K562 (cell line): ENCODE measurements around the gene SCAPER. TPM values are rescaled to one million over a fixed set of nuclear protein-coding genes. Genes with fewer than 3 reads are reported as not detected.

Experiments used
- CBX1 ChIP-seq: sonication (generic); IDR thresholded peaks from 2 replicates; pipeline ENCODE4 v1.6.1; 2016; ENCODE audit warnings: antibody characterized with exemption, low read depth, mild to moderate bottlenecking
- NFATC3 ChIP-seq: fragments of 450-650 bp; IDR thresholded peaks from 2 replicates; pipeline ENCODE4 v1.6.1; 2017; ENCODE audit warnings: mild to moderate bottlenecking
- POLR2AphosphoS5 ChIP-seq: IDR thresholded peaks from 2 replicates; pipeline ENCODE4 v1.6.1; 2011; ENCODE audit warnings: mild to moderate bottlenecking, low read depth, low read length, moderate library complexity; ENCODE audit not compliant: control insufficient read depth, insufficient read depth
- RBM39 ChIP-seq: fragments of 200-400 bp; formaldehyde crosslinking; optimal IDR thresholded peaks from 2 replicates; pipeline ENCODE3; 2018; ENCODE audit warnings: low read depth, low read length
- ZFP30 ChIP-seq: fragments of 250-450 bp; sonication (Bioruptor Pico); IDR thresholded peaks from 2 replicates; pipeline ENCODE4 v1.8.0; 2022; ENCODE audit warnings: moderate library complexity, mild to moderate bottlenecking, inconsistent platforms, borderline replicate concordance
- ZNF12 ChIP-seq: sonication (generic); formaldehyde crosslinking; IDR thresholded peaks from 2 replicates; pipeline ENCODE4 v1.4.0; 2020; ENCODE audit warnings: mild to moderate bottlenecking, missing genetic modification reagents
- polyA plus RNA-seq, 8 experiments: library from polyadenylated mRNA; depleted of rRNA in 4 of 8; stranded (reverse) in 5 of 8; unstranded in 3 of 8; fragments of >200 nt; fragmentation: Nextera tagmentation in 2 of 8; fragmentation: Illumina TruSeq in 1 of 8; extraction: Ambion mirVana in 2 of 8; extraction: Trizol in 1 of 8; gene quantifications; 2 replicates each; pipeline versions ENCODE4 v1.2.1 to v1.2.3, GENCODE V29; 2011 to 2014; ENCODE audit warnings: inconsistent platforms in 1 of 8, missing spikeins in 1 of 8
- total RNA-seq, 7 experiments: library from RNA; depleted of rRNA in 6 of 7; stranded (reverse); fragments of >200 nt in 6 of 7; fragmentation: Illumina TruSeq in 2 of 7; extraction: Trizol in 2 of 7; gene quantifications; 2 replicates each; pipeline versions ENCODE4 v1.2.1 to v1.2.3, GENCODE V29; 2011 to 2021; ENCODE audit warnings: low replicate concordance in 1 of 7
- TF ChIP-seq, protein P1 (sequence below), 2 experiments: fragments of 450-650 bp; formaldehyde crosslinking in 1 of 2; IDR thresholded peaks; 2 replicates each; pipeline versions ENCODE4 v1.4.0 to v1.6.1; 2014 to 2020; ENCODE audit warnings: mild to moderate bottlenecking in 2 of 2, borderline replicate concordance in 1 of 2, low read depth in 1 of 2

Gene SCAPER
- total and polyA plus RNA-seq, 9 of the 15 experiments (the other 6 are each of a cell fraction or from before 2014, with no cell fraction given): 1.3 to 5.7 (median 3.2) TPM

DNA sequence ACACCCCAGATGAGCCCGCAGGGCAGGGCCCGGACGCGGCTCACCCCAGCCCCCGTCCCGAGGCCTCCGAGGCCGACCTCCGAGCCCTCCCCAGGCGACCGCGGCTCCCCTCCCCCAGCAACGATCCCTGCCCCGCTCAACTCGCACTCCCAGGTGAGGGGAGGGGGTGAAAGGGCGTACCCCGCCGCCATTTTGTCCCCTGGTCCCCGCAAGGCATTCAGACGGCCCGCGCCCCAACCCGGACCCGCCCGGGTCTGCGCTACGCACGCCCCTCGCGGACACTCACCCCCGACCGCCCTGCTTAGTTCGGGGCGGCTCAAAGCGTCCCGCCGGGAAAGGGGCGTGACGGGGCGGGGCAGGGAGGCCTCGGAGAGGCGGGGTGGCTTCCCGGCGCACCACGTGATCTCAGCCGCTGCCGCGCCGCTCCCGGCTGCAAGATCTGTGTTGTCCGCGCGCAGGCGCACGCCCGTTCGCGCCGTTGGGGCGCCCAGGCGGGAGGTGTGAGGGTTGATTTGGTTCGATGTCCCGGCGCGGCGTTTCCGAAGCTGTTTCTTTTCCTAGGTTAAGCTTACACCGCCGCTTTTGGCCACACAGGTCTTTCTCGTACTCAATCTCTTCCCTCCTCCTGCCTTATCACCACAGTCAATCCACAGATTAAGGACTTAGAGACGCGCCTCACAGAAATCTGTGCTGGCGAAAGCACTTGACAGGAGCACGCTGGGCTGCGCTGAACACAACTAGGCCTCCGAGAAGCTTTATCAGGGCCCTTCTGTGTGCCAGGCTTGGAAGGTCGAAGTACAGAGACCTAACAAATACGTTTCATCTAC is at the start of gene SCAPER (continued):
- TF ChIP-seq, protein P1, sequence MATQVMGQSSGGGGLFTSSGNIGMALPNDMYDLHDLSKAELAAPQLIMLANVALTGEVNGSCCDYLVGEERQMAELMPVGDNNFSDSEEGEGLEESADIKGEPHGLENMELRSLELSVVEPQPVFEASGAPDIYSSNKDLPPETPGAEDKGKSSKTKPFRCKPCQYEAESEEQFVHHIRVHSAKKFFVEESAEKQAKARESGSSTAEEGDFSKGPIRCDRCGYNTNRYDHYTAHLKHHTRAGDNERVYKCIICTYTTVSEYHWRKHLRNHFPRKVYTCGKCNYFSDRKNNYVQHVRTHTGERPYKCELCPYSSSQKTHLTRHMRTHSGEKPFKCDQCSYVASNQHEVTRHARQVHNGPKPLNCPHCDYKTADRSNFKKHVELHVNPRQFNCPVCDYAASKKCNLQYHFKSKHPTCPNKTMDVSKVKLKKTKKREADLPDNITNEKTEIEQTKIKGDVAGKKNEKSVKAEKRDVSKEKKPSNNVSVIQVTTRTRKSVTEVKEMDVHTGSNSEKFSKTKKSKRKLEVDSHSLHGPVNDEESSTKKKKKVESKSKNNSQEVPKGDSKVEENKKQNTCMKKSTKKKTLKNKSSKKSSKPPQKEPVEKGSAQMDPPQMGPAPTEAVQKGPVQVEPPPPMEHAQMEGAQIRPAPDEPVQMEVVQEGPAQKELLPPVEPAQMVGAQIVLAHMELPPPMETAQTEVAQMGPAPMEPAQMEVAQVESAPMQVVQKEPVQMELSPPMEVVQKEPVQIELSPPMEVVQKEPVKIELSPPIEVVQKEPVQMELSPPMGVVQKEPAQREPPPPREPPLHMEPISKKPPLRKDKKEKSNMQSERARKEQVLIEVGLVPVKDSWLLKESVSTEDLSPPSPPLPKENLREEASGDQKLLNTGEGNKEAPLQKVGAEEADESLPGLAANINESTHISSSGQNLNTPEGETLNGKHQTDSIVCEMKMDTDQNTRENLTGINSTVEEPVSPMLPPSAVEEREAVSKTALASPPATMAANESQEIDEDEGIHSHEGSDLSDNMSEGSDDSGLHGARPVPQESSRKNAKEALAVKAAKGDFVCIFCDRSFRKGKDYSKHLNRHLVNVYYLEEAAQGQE (IDR thresholded peaks at IDR 0.05; ENCODE audit: borderline replicate concordance): peak; percentile 76
- TF ChIP-seq, protein P1 (CRISPR knock-in tag; IDR thresholded peaks at IDR 0.05; ENCODE audit: low read depth): no peak
- TF ChIP-seq POLR2AphosphoS5 (peak; percentile 52; the same call in 1 of the 2 replicates), ZFP30 (CRISPR knock-in tag) (no peak), ZNF12 (CRISPR knock-in tag) (peak; percentile 54; the same call in 1 of the 2 replicates), RBM39 (no peak), CBX1 (0 out of 2 replicates have a peak, but pooled peaks have one; percentile 53), NFATC3 (no peak)
